HG03521 (cell line): ENCODE data around the gene DMRTC1.
"Not testable (repeated sequence)": the region's sequence is repeated elsewhere in the genome, so short reads cannot be mapped to it uniquely, and the experiment has no call there.

ENCODE experiments used
- ATAC-seq: cut with Tn5 transposase; IDR thresholded peaks from one replicate; pipeline ENCODE4 v1.9.1; 2021; ENCODE audit warnings: mild to moderate bottlenecking, moderate library complexity; ENCODE audit not compliant: unreplicated experiment

Gene DMRTC1

DNA sequence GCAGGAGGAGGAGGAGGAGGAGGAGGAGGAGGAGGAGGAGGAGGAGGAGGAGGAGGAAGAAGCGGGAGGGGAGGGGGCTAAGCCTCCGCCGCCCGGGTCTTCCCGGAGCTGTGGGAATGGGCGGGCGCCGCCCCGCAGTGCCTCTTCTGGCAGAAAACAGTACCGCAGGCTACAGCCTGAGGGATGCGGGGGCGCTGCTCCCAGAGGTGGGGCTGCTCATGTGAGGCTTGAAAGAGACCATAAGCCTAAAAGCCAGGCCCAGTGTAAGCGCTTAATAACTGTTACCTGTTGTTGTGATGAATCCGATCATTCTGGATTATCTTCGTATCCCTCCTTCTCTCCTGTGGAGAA, at the start of gene DMRTC1:
DMRTC1 (minus strand) TSS at position 19 of the 351 bp plus-strand sequence. CDS start 68,143 bp downstream, outside the sequence.
- peak; percentile 84 for ATAC-seq

DNA sequence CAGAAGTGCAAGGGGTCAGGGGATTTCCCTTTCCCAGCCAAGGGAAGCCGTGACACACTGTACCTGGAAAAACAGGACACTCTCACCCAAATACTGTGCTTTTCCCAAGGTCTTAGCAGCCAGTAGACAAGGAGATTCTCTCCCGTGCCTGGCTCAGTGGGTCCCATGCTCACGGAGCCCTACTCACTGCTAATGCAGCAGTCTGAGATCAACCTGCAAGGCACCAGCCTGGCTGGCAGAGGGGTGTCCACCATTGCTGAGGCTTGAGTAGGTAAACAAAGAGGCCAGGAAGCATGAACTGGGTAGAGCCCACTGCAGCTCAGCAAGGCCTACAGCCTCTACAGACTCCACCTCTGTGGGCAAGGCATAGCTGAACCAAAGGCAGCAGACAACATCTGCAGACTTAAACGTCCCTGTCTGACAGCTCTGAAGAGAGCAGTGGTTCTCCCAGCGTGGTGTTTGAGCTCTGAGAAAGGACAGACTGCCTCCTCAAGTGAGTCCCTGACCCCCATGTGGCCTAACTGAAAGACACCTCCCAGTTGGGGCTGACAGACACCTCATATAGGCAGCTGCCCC, 37.3 kb upstream of the DMRTC1 start:
- not testable (repeated sequence) for ATAC-seq

DNA sequence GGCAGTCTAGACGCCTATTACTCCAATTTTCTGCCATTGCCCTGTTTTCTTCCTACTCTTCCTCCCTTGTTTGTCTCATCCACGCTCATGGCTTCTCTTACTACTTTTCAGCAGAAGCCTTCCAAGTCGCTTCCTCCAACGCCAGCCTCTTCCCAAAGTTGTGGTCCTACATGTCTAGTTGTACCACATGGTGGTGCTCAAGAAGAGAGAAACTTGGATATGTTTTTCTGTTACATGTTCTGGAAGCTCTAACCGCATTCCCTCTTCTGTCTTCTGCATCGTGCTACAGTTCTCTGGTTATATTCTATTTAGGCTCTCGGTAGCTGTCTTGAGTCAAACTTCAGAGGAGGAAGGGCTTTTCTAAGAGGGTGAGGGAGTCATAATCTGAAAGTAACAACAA, 31.2 kb upstream of the DMRTC1 start:
- ATAC-seq, result not testable (repeated sequence)

GRCh38 chrX:72971859-72972258, 28.2 kb upstream of the DMRTC1 start:
- not testable (repeated sequence) for ATAC-seq

DNA sequence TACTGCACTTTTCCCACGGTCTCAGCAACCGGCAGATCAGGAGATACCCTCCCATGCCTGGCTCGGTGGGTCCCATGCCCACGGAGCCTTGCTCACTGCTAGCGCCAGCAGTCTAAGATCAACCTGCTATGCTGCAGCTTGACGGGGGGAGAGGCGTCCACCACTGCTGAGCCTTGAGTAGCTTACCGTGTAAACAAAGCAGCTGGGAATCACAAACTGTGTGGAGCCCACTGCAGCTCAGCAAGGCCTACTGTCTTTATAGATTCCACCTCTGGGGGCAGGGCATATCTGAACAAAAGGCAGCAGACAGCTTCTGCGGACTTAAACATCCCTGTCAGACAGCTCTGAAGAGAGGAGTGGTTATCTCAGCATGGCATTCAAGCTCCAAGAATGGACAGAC, 16.3 kb upstream of the DMRTC1 start:
- not testable (repeated sequence) for ATAC-seq

- ATAC-seq, result not testable (repeated sequence)
Observed at GRCh38 chrX:72943035-72943818, 410 bp downstream of the DMRTC1 start.

- not testable (repeated sequence) for ATAC-seq
Observed at GRCh38 chrX:72942272-72942671, 1.4 kb downstream of the DMRTC1 start.

DNA sequence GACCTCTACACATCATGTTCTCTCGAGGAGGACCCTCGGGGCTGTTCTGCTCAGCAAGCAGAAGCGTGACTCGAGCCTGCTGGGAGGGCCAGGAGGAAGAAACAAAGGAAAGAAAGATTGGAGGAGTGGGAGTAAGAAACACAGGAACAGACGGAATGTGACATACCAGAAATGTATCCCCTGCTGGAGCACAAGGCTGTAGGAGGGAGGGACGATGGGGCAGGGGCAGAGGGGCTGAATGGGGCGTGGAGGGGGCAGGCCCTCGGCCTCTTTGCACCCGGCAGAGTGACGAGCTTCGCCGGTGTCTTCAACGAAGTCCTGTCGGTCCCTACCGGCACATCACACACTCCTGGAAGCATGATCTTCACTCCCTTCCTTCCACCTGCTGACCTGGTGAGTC, 5.7 kb downstream of the DMRTC1 start, which contains the start of gene FAM236A:
FAM236A (plus strand) TSS at position 301 of the 400 bp plus-strand sequence; CDS start at position 358, 57 bp downstream.
- ATAC-seq, result not testable (repeated sequence)

- ATAC-seq, result not testable (repeated sequence)
Observed at GRCh38 chrX:72936882-72937455, 6.7 kb downstream of the DMRTC1 start.

GRCh38 chrX:72936455-72936854, 7.2 kb downstream of the DMRTC1 start:
- not testable (repeated sequence) for ATAC-seq

DNA sequence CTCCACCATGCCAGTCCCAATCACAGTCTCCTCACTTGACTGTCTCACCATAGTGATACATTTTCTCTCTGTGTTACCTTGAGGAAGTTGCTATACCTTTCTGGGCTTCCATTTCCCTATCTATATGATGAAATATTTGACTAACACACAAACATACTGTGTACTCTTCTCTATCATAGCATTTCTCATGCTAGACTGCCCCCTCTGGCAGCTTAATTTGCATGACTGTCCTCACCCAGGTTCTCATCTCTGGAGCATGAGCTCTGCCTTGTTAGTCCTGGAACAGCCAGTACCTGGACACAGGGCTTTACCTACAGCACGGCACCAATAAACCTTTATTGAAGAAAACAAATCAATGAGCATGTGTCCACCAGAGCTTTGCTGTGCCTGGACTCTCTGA, 11.4 kb downstream of the DMRTC1 start:
- not testable (repeated sequence) for ATAC-seq

DNA sequence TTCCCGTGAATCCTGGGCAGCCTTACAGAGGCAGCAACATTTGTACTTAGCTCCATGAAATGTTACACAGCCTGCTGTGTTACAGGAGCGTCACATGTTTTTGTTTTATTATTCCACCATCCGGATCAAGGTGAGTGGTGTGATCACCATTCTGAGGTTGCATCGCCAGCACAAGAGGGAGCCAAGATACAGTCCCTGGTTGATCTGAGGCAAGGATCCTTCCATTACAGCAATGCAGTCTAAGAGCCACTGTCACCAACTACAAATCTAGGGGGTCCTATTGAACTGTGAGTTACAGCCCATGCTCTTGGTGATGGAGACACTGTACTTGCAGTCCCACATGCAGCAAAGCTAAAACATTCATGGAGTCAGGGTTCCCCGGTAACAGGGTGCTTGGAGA, 27.5 kb downstream of the DMRTC1 start:
- not testable (repeated sequence) for ATAC-seq

- not testable (repeated sequence) for ATAC-seq
Observed at GRCh38 chrX:72912315-72912714, 31.3 kb downstream of the DMRTC1 start, which contains the start of gene FAM236C. FAM236C (plus strand) TSS chrX:72912615; CDS start chrX:72912715, 100 bp downstream.

DNA sequence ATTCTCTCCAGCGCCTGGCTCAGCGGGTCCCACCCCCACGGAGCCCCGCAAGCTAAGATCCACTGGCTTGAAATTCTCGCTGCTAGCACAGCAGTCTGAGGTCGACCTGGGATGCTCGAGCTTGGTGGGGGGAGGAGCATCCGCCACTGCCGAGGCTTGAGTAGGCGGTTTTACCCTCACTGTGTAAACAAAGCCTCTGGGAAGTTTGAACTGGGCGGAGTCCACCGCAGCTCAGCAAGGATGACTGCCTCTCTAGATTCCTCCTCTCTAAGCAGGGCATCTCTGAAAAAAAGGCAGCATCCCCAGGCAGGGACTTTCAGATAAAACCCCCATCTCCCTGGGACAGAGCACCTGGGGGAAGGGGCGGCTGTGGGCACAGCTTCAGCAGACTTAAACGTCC, 53.9 kb downstream of the DMRTC1 start:
- not testable (repeated sequence) for ATAC-seq

GRCh38 chrX:72882898-72883297, 60.7 kb downstream of the DMRTC1 start:
- ATAC-seq, result not testable (repeated sequence)

- not testable (repeated sequence) for ATAC-seq
Observed at GRCh38 chrX:72837532-72837931, 106.1 kb downstream of the DMRTC1 start.

DNA sequence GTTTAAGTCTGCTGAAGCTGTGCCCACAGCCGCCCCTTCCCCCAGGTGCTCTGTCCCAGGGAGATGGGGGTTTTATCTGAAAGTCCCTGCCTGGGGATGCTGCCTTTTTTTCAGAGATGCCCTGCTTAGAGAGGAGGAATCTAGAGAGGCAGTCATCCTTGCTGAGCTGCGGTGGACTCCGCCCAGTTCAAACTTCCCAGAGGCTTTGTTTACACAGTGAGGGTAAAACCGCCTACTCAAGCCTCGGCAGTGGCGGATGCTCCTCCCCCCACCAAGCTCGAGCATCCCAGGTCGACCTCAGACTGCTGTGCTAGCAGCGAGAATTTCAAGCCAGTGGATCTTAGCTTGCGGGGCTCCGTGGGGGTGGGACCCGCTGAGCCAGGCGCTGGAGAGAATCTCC, 112.9 kb downstream of the DMRTC1 start:
- not testable (repeated sequence) for ATAC-seq
